Measurements from ENCODE around the gene FRMD4B.

FRMD4B gene

GRCh38 chr3:69178838-69179739, 206.8 kb downstream of the FRMD4B start:
- H3K4me2 ChIP-seq (ENCODE audit: low read length) = no peak overlapping the region
- no peak for TF ChIP-seq CTCF (IDR thresholded peaks at IDR 0.05)
- no peaks in the 10 kb centered on the region for H3K4me1 ChIP-seq
- no peak overlapping the region for H3K9ac ChIP-seq
- no peaks in the 10 kb centered on the region for H3K79me2 ChIP-seq
- no peaks in the 10 kb centered on the region for H3K27me3 ChIP-seq (ENCODE audit: control insufficient read depth, insufficient read depth, low read length)
- H3K4me3 ChIP-seq (ENCODE audit: low read depth, low read length) = no peak overlapping the region
- no peaks in the 10 kb centered on the region for H3K9me3 ChIP-seq (ENCODE audit: control insufficient read depth, low read length)
- no peaks in the 10 kb centered on the region for H3K36me3 ChIP-seq (ENCODE audit: control insufficient read depth, insufficient read depth, low read length)
- no peak overlapping the region for H2AFZ ChIP-seq
- no peak overlapping the region for H3K27ac ChIP-seq

- no peaks in the 10 kb centered on the region for H3K9me3 ChIP-seq (ENCODE audit: control insufficient read depth, low read length)
- no peaks in the 10 kb centered on the region for H3K79me2 ChIP-seq
- no peak for TF ChIP-seq CTCF (IDR thresholded peaks at IDR 0.05)
- no peaks in the 10 kb centered on the region for H3K27me3 ChIP-seq (ENCODE audit: control insufficient read depth, insufficient read depth, low read length)
- no peak overlapping the region for H3K4me2 ChIP-seq (ENCODE audit: low read length)
- no peak overlapping the region for H3K9ac ChIP-seq
- no peak overlapping the region for H3K27ac ChIP-seq
- no peak overlapping the region for H2AFZ ChIP-seq
- H3K4me3 ChIP-seq (ENCODE audit: low read depth, low read length) = no peak overlapping the region
- H3K36me3 ChIP-seq (ENCODE audit: control insufficient read depth, insufficient read depth, low read length) = no peaks in the 10 kb centered on the region
- H3K4me1 ChIP-seq = no peaks in the 10 kb centered on the region
These were observed 207.8 kb downstream of the FRMD4B start for GRCh38 chr3:69178082-69178481.

- Histone ChIP-seq H3K79me2 (no peaks in the 10 kb centered on the region), H3K9ac (no peak overlapping the region), H3K27me3 (ENCODE audit: control insufficient read depth, insufficient read depth, low read length) (no peaks in the 10 kb centered on the region), H3K27ac (no peak overlapping the region), H3K9me3 (ENCODE audit: control insufficient read depth, low read length) (no peaks in the 10 kb centered on the region), H3K4me2 (ENCODE audit: low read length) (no peak overlapping the region), H3K36me3 (ENCODE audit: control insufficient read depth, insufficient read depth, low read length) (no peaks in the 10 kb centered on the region), H3K4me1 (no peaks in the 10 kb centered on the region), H2AFZ (no peak overlapping the region), H3K4me3 (ENCODE audit: low read depth, low read length) (no peak overlapping the region)
- TF ChIP-seq CTCF (IDR thresholded peaks at IDR 0.05) = no peak
These were observed 210.8 kb downstream of the FRMD4B start for GRCh38 chr3:69174871-69175737.

- Histone ChIP-seq H3K79me2 (no peaks in the 10 kb centered on the region), H3K27ac (no peak overlapping the region), H2AFZ (no peak overlapping the region), H3K9ac (no peak overlapping the region), H3K4me3 (ENCODE audit: low read depth, low read length) (no peak overlapping the region), H3K27me3 (ENCODE audit: control insufficient read depth, insufficient read depth, low read length) (no peaks in the 10 kb centered on the region), H3K4me1 (no peaks in the 10 kb centered on the region), H3K9me3 (ENCODE audit: control insufficient read depth, low read length) (no peaks in the 10 kb centered on the region), H3K4me2 (ENCODE audit: low read length) (no peak overlapping the region), H3K36me3 (ENCODE audit: control insufficient read depth, insufficient read depth, low read length) (no peaks in the 10 kb centered on the region)
- no peak for TF ChIP-seq CTCF (IDR thresholded peaks at IDR 0.05)
These were observed 211.4 kb downstream of the FRMD4B start for GRCh38 chr3:69174445-69174844.
